K562 (cell line): ENCODE data around the gene FTO. TPM values are rescaled to one million over a fixed set of nuclear protein-coding genes. Genes with fewer than 3 reads are reported as not detected.

Experiments
- ATAC-seq: fragments of 200-7000 bp; cut with Tn5 transposase; 3 replicates; pipeline ENCODE4 v1.9.1; 2020; ENCODE audit warnings: moderate library complexity
- BruUV-seq: library from RNA; stranded (reverse); fragments of 400-500 nt; replicated peaks from 2 replicates; lab custom pipeline; 2021; lab: Mats Ljungman, UMichigan
- CTCF ChIA-PET: fragments of 300-600 bp; formaldehyde crosslinking; extraction: SDS; loops from one replicate; lab custom pipeline; 2021; ENCODE audit warnings: low intra/inter-chr PET ratio; lab: Yijun Ruan, JAX
- POLR2A ChIA-PET: fragments of 300-600, 350-650 bp; sonication (Branson Sonifier 250); formaldehyde crosslinking; extraction: SDS; loops from one replicate; lab custom pipeline; 2021; ENCODE audit warnings: antibody characterized with exemption, inconsistent platforms; lab: Yijun Ruan, JAX
- DNase-seq, 4 experiments: peaks; one replicate each; pipeline versions ENCODE4 v3.0.0 to v3.0.0-alpha.2; 2011 to 2018; ENCODE audit warnings: low spot score in 3 of 4, mixed read lengths in 3 of 4; ENCODE audit errors: extremely low read depth in 1 of 4
- FAIRE-seq: peaks from 2 replicates; lab custom pipeline; 2011; peaks lifted over from hg19 to GRCh38; lab: Jason Lieb, UNC
- H2AFZ ChIP-seq: 2 replicates; pipeline ENCODE4 v1.6.0; 2011; ENCODE audit warnings: low read depth, low read length, control low read depth, inconsistent platforms
- H3K27ac ChIP-seq: fragments of 200-600 bp; 3 replicates; pipeline ENCODE4 v1.8.0; 2011; ENCODE audit warnings: low read depth, mild to moderate bottlenecking, control low read depth, inconsistent platforms, low read length, moderate library complexity, mixed read lengths; ENCODE audit errors: extremely low read depth
- H3K27me3 ChIP-seq, 2 experiments: fragments of 300-600 bp in 1 of 2; 2 replicates in 1 of 2; 3 replicates in 1 of 2; pipeline versions ENCODE4 v1.6.0 to v1.8.0; 2011; ENCODE audit warnings: inconsistent platforms in 2 of 2, low read length in 2 of 2, mild to moderate bottlenecking in 1 of 2, mixed read lengths in 1 of 2, moderate library complexity in 1 of 2; ENCODE audit not compliant: control insufficient read depth in 2 of 2, insufficient read depth in 2 of 2
- H3K36me3 ChIP-seq: fragments of 300-600 bp; 3 replicates; pipeline ENCODE4 v1.8.0; 2011; ENCODE audit warnings: mild to moderate bottlenecking, low read length, inconsistent platforms; ENCODE audit not compliant: control insufficient read depth, insufficient read depth
- H3K4me1 ChIP-seq, 2 experiments: fragments of 200-600 bp in 1 of 2; replicated peaks in 1 of 2; 2 replicates in 1 of 2; 3 replicates in 1 of 2; pipeline versions ENCODE4 v1.5.1 to v1.8.0; 2011; ENCODE audit warnings: inconsistent platforms in 2 of 2, low read length in 2 of 2, mild to moderate bottlenecking in 1 of 2, mixed read lengths in 1 of 2, moderate library complexity in 1 of 2; ENCODE audit not compliant: control insufficient read depth in 2 of 2, insufficient read depth in 2 of 2
- H3K4me2 ChIP-seq: 2 replicates; pipeline ENCODE4 v1.6.1; 2011; ENCODE audit warnings: low read length, control low read depth, inconsistent platforms, mixed read lengths; ENCODE audit not compliant: insufficient read depth
- H3K4me3 ChIP-seq: fragments of 200-600 bp; sonication (generic), shearing (Covaris generic); 2 replicates; pipeline ENCODE4 v1.5.1; 2016; ENCODE audit warnings: control low read depth, inconsistent platforms
- H3K79me2 ChIP-seq: fragments of 200-600 bp; 3 replicates; pipeline ENCODE4 v1.8.0; 2011; ENCODE audit warnings: low read length, inconsistent platforms; ENCODE audit not compliant: control insufficient read depth, insufficient read depth
- H3K9ac ChIP-seq, 2 experiments: 2 replicates each; pipeline versions ENCODE4 v1.6.0 to v1.6.1; 2011; ENCODE audit warnings: low read depth in 2 of 2, low read length in 2 of 2, control low read depth in 1 of 2, inconsistent platforms in 1 of 2, mild to moderate bottlenecking in 1 of 2, mixed read lengths in 1 of 2; ENCODE audit not compliant: insufficient read depth in 1 of 2
- H3K9me1 ChIP-seq: one replicate; pipeline ENCODE4 v1.6.0; 2011; ENCODE audit warnings: inconsistent platforms, mild to moderate bottlenecking, low read length, moderate library complexity; ENCODE audit not compliant: control insufficient read depth, insufficient read depth
- H3K9me3 ChIP-seq: replicated peaks from 2 replicates; pipeline ENCODE4 v1.5.1; 2011; ENCODE audit warnings: low read depth, low read length, inconsistent platforms; ENCODE audit not compliant: control insufficient read depth, insufficient read depth
- H4K20me1 ChIP-seq: replicated peaks from 2 replicates; pipeline ENCODE4 v1.6.1; 2011; ENCODE audit warnings: low read length, inconsistent platforms, mixed read lengths; ENCODE audit not compliant: control insufficient read depth, insufficient read depth
- ARHGAP35 ChIP-seq: fragments of 450-650 bp; IDR thresholded peaks from 2 replicates; pipeline ENCODE4 v1.6.1; 2018; ENCODE audit not compliant: partially characterized antibody
- ILK ChIP-seq: fragments of 450-650 bp; IDR thresholded peaks from 2 replicates; pipeline ENCODE4 v1.6.1; 2016; ENCODE audit warnings: missing genetic modification characterization, low read depth, mild to moderate bottlenecking, missing compliant biosample characterization, moderate library complexity, borderline replicate concordance
- MXI1 ChIP-seq: IDR thresholded peaks from 2 replicates; pipeline ENCODE4 v1.6.1; 2011; ENCODE audit warnings: low read depth, mild to moderate bottlenecking, improper control_type of control experiment, low read length
- PHB ChIP-seq: fragments of 250-450 bp; sonication (Bioruptor Pico); IDR thresholded peaks from 2 replicates; pipeline ENCODE4 v1.5.0; 2021
- PHB2 ChIP-seq: fragments of 450-650 bp; IDR thresholded peaks from 2 replicates; pipeline ENCODE4 v1.6.1; 2017; ENCODE audit warnings: low read depth
- PHTF2 ChIP-seq: fragments of 250-450 bp; sonication (Bioruptor Pico); IDR thresholded peaks from 2 replicates; pipeline ENCODE4 v1.5.0; 2021; ENCODE audit warnings: mild to moderate bottlenecking
- TAF1 ChIP-seq: IDR thresholded peaks from 2 replicates; pipeline ENCODE4 v1.6.1; 2011; ENCODE audit warnings: mild to moderate bottlenecking, low read length, moderate library complexity; ENCODE audit not compliant: insufficient read depth, control insufficient read depth, severe bottlenecking; ENCODE audit errors: extremely low read depth
- TGIF2 ChIP-seq: sonication (generic); formaldehyde crosslinking; IDR thresholded peaks from 2 replicates; pipeline ENCODE4 v1.8.1; 2022; ENCODE audit warnings: mild to moderate bottlenecking, missing genetic modification reagents, moderate library complexity
- TOE1 ChIP-seq, 2 experiments: fragments of 450-650 bp in 1 of 2; sonication (generic) in 1 of 2; formaldehyde crosslinking in 1 of 2; IDR thresholded peaks; 2 replicates each; pipeline versions ENCODE4 v1.7.1 to v1.8.0; 2016 to 2022; ENCODE audit warnings: borderline replicate concordance in 2 of 2, mild to moderate bottlenecking in 2 of 2, antibody characterized with exemption in 1 of 2, inconsistent platforms in 1 of 2, low read depth in 1 of 2, missing genetic modification reagents in 1 of 2, moderate library complexity in 1 of 2
- YY1 ChIP-seq, 3 experiments: IDR thresholded peaks; 2 replicates each; pipeline ENCODE4 v1.6.1; 2011; ENCODE audit warnings: low read length in 2 of 3, mild to moderate bottlenecking in 2 of 3, moderate library complexity in 2 of 3, borderline replicate concordance in 1 of 3, control low read depth in 1 of 3, low read depth in 1 of 3; ENCODE audit not compliant: insufficient read depth in 3 of 3, insufficient replicate concordance in 2 of 3, control insufficient read depth in 1 of 3, insufficient read length in 1 of 3; ENCODE audit errors: extremely low read depth in 1 of 3
- ZNF24 ChIP-seq: fragments of 450-650 bp; IDR thresholded peaks from 2 replicates; pipeline ENCODE4 v1.6.1; 2016
- WGBS: fragments of 100-300 bp; shearing (Covaris generic); methylation state at CpG from one replicate; pipeline ENCODE4 v1.1.6; 2016; ENCODE audit warnings: low coverage, mixed read lengths; ENCODE audit not compliant: insufficient coverage; ENCODE audit errors: missing lambda C conversion rate; 5-methylcytosine and 5-hydroxymethylcytosine counted together
- in situ Hi-C: fragments of 300-500 bp; cut with MboI; formaldehyde crosslinking; loops from 4 replicates; pipeline ENCODE4 v1.15.0; 2018; ENCODE audit warnings: inconsistent platforms, mixed read lengths
- intact Hi-C: fragments of 100-400 bp; cut with micrococcal nuclease; formaldehyde crosslinking; loops from 2 replicates; pipeline ENCODE4 v1.14.2; 2022
- polyA plus RNA-seq, 8 experiments: library from polyadenylated mRNA; depleted of rRNA in 4 of 8; stranded (reverse) in 5 of 8; unstranded in 3 of 8; fragments of >200 nt; fragmentation: Nextera tagmentation in 2 of 8; fragmentation: Illumina TruSeq in 1 of 8; extraction: Ambion mirVana in 2 of 8; extraction: Trizol in 1 of 8; gene quantifications; 2 replicates each; pipeline versions ENCODE4 v1.2.1 to v1.2.3, GENCODE V29; 2011 to 2014; ENCODE audit warnings: inconsistent platforms in 1 of 8, missing spikeins in 1 of 8
- total RNA-seq, 7 experiments: library from RNA; depleted of rRNA in 6 of 7; stranded (reverse); fragments of >200 nt in 6 of 7; fragmentation: Illumina TruSeq in 2 of 7; extraction: Trizol in 2 of 7; gene quantifications; 2 replicates each; pipeline versions ENCODE4 v1.2.1 to v1.2.3, GENCODE V29; 2011 to 2021; ENCODE audit warnings: low replicate concordance in 1 of 7
- TF ChIP-seq, protein P1 (sequence below): sonication (generic); formaldehyde crosslinking; IDR thresholded peaks from 2 replicates; pipeline ENCODE4 v1.8.0; 2023; ENCODE audit warnings: missing genetic modification reagents, mild to moderate bottlenecking, borderline replicate concordance

The FTO gene
- total and polyA plus RNA-seq, 9 of the 15 experiments (the other 6 are each of a cell fraction or from before 2014, with no cell fraction given), result 11.3 to 27.7 (median 25.5) TPM

DNA sequence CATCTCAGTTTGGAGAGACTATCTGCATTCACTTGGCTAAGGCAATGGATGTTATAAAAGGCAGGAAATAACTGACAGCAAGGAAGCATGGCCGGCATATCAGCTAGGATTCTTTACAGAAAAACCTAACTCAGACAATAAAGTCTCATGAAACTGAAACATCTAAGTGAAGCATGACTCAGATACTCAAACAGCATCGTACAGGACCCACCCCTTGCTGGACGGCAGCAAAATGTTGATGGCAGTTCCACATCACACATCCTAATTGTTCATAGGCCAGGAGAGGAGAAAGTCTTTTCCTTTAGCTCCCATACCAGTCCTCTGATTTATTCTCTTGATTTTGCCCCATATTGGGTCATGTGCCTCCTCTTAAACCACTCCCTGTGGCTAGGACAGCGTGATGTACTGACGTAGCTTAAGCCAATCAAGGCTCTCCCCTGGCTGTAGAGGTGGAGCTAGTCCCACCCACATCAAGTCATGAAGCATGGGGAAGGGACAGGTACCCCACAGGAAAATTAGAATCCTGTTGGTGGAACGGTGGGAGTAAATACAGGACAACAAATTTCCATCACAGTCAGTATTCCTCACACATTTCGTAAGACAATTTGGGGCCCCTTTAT lies 403.7 kb downstream of the FTO start (continued):
- TF ChIP-seq TAF1 (no peak), PHB (CRISPR knock-in tag) (no peak)

DNA sequence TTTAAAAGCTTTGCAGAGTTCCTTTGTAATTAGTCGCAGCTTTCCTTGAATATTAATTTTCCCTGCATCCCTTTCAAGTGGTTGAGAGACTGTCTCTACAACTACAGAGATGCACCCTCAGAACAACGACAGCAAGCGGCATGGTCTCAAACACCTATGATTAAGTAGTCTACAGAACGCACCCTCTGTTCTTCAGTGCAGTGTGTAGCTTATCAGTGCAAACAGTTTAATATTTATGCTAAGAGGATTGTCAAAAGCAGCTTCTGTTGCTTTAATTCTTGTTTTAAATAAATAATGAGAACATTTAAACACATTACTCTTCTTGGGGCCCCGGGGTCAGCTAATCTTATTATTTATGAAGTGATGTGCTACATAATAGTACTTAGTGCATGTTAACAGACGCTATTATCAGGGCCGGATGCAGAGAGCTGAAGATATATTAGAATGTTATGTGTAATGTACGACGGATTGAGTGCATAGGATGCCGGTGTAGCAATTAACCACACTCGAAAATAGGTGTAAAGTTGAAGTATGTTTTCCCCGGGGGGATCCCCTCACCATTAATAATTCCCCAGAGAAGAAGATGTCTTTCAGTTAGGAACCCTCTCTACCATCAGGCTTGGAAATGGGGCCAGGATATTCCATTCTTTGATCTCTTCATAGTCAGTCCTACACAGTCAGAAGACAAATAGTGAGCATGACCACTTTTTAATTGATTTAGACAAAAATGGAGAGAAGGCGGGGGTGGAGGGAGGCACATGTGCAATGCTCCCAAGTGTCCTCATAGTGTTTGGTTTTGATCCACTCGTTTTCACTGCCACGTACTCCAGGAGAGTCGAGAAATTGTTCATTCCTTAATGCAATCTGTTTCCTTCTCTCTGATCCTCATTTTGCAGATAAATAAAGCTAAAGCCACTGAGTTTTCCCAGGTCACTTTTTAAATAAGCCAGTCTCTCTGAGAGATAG lies 406.3 kb downstream of the FTO start:
- Histone ChIP-seq H4K20me1 (no peaks in the 10 kb centered on the region), H3K4me3 (no peak overlapping the region), H3K27ac (no peak overlapping the region), H3K9ac (no peak overlapping the region), H3K4me2 (no peak overlapping the region), H3K4me1 (no peaks in the 10 kb centered on the region), H3K36me3 (no peaks in the 10 kb centered on the region), H2AFZ (no peak overlapping the region), H3K9me3 (no peaks in the 10 kb centered on the region), H3K9me1 (no peaks in the 10 kb centered on the region), H3K79me2 (no peaks in the 10 kb centered on the region), H3K27me3 (peaks cover 5 to 10% of the 10 kb centered on the region in 2 experiments; a peak in 4 of 5 replicates)
- DNase-seq (no peak), ATAC-seq (no peak), FAIRE-seq (no peak)
- ChIA-PET POLR2A (interaction anchor here (1.2 kb wide), 1 partner anchor 18 kb away, joined by 3 read pairs; no protein-coding TSS in a partner anchor), CTCF (interaction anchor here (0.6 kb wide), 1 partner anchor 1000 kb away, joined by 4 read pairs; no protein-coding TSS in a partner anchor)
- 7% methylated on average over 16 of the region's 16 CpGs for WGBS
- intact Hi-C loops (no loop called here), in situ Hi-C loops (no loop called here)
- no TSS peak for BruUV-seq
- TF ChIP-seq PHTF2 (CRISPR knock-in tag) (no peak), YY1 (IDR thresholded peaks at IDR 0.05; ENCODE audit: borderline replicate concordance in 1 of 3, control insufficient read depth in 1 of 3, extremely low read depth in 1 of 3, insufficient read depth in 3 of 3, insufficient read length in 1 of 3, insufficient replicate concordance in 2 of 3, low read depth in 1 of 3, low read length in 2 of 3) (no peak), ZNF24 (no peak), TOE1 (IDR thresholded peaks at IDR 0.05; ENCODE audit: borderline replicate concordance) (no peak), TOE1 (CRISPR knock-in tag; IDR thresholded peaks at IDR 0.05; ENCODE audit: borderline replicate concordance, low read depth) (no peak), ILK (tag) (no peak), TGIF2 (CRISPR knock-in tag) (no peak), ARHGAP35 (no peak), PHB2 (no peak), MXI1 (no peak)
- TF ChIP-seq, protein P1, sequence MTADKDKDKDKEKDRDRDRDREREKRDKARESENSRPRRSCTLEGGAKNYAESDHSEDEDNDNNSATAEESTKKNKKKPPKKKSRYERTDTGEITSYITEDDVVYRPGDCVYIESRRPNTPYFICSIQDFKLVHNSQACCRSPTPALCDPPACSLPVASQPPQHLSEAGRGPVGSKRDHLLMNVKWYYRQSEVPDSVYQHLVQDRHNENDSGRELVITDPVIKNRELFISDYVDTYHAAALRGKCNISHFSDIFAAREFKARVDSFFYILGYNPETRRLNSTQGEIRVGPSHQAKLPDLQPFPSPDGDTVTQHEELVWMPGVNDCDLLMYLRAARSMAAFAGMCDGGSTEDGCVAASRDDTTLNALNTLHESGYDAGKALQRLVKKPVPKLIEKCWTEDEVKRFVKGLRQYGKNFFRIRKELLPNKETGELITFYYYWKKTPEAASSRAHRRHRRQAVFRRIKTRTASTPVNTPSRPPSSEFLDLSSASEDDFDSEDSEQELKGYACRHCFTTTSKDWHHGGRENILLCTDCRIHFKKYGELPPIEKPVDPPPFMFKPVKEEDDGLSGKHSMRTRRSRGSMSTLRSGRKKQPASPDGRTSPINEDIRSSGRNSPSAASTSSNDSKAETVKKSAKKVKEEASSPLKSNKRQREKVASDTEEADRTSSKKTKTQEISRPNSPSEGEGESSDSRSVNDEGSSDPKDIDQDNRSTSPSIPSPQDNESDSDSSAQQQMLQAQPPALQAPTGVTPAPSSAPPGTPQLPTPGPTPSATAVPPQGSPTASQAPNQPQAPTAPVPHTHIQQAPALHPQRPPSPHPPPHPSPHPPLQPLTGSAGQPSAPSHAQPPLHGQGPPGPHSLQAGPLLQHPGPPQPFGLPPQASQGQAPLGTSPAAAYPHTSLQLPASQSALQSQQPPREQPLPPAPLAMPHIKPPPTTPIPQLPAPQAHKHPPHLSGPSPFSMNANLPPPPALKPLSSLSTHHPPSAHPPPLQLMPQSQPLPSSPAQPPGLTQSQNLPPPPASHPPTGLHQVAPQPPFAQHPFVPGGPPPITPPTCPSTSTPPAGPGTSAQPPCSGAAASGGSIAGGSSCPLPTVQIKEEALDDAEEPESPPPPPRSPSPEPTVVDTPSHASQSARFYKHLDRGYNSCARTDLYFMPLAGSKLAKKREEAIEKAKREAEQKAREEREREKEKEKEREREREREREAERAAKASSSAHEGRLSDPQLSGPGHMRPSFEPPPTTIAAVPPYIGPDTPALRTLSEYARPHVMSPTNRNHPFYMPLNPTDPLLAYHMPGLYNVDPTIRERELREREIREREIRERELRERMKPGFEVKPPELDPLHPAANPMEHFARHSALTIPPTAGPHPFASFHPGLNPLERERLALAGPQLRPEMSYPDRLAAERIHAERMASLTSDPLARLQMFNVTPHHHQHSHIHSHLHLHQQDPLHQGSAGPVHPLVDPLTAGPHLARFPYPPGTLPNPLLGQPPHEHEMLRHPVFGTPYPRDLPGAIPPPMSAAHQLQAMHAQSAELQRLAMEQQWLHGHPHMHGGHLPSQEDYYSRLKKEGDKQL (CRISPR knock-in tag), result no peak
